HCT116 (cell line): Measurements from ENCODE around the gene PRKCH. TPM values are rescaled to one million over a fixed set of nuclear protein-coding genes. Genes with fewer than 3 reads are reported as not detected.

Experiments used
- ATAC-seq: fragments of 200-7000 bp; cut with Tn5 transposase; 2 replicates; pipeline ENCODE4 v1.9.1; 2020; ENCODE audit warnings: mild to moderate bottlenecking, moderate library complexity
- BruUV-seq: library from RNA; stranded (reverse); fragments of 400-500 nt; replicated peaks from 2 replicates; lab custom pipeline; 2021; lab: Mats Ljungman, UMichigan
- CTCF ChIA-PET: fragments of 300-600 bp; sonication (Branson Sonifier 250); formaldehyde crosslinking; loops from one replicate; lab custom pipeline; 2021; ENCODE audit warnings: antibody characterized with exemption; lab: Charles Lee
- POLR2A ChIA-PET: fragments of 300-600, 350-600 bp; sonication (Branson Sonifier 250); formaldehyde crosslinking; loops from one replicate; lab custom pipeline; 2021; ENCODE audit warnings: antibody characterized with exemption; lab: Charles Lee
- RAD21 ChIA-PET, 2 experiments: fragments of 300-600 bp; sonication (Branson Sonifier 250); formaldehyde crosslinking; loops; one replicate each; lab custom pipeline; 2023; ENCODE audit warnings: low total read pairs in 2 of 2; ENCODE audit not compliant: uncharacterized antibody in 2 of 2, unreplicated experiment in 2 of 2, low non-redundant PET in 1 of 2; lab: Charles Lee
- DNase-seq: peaks from one replicate; pipeline ENCODE4 v3.0.0-alpha.2; 2010; ENCODE audit warnings: low read depth, low spot score
- H2AFZ ChIP-seq: fragments of 200-600 bp; shearing (Covaris generic), sonication (generic); 2 replicates; pipeline ENCODE4 v1.6.1; 2017; ENCODE audit warnings: low read depth, mixed run types, mixed read lengths, antibody characterized with exemption, low read length; ENCODE audit not compliant: poor library complexity, severe bottlenecking
- H3K27ac ChIP-seq: 2 replicates; pipeline ENCODE4 v1.5.1; 2012; ENCODE audit warnings: low read depth, low read length
- H3K27me3 ChIP-seq: fragments of 200-600 bp; sonication (generic); 2 replicates; pipeline ENCODE4 v1.6.1; 2016; ENCODE audit warnings: mixed run types, low read length, mixed read lengths; ENCODE audit not compliant: insufficient read depth
- H3K36me3 ChIP-seq, 2 experiments: fragments of 200-500 bp in 1 of 2; fragments of 200-600 bp in 1 of 2; sonication (Bioruptor generic) in 1 of 2; sonication (generic) in 1 of 2; 2 replicates each; pipeline versions ENCODE4 v1.5.1 to v1.6.1; 2014 to 2016; ENCODE audit warnings: low read length in 2 of 2, inconsistent platforms in 1 of 2, mixed read lengths in 1 of 2, mixed run types in 1 of 2; ENCODE audit not compliant: insufficient read depth in 2 of 2, control insufficient read depth in 1 of 2
- H3K4me1 ChIP-seq, 2 experiments: fragments of 200-600 bp in 1 of 2; sonication (generic) in 1 of 2; 2 replicates each; pipeline versions ENCODE4 v1.5.1 to v1.6.1; 2012 to 2017; ENCODE audit warnings: low read length in 2 of 2, inconsistent platforms in 1 of 2, mild to moderate bottlenecking in 1 of 2, mixed read lengths in 1 of 2, mixed run types in 1 of 2, moderate library complexity in 1 of 2; ENCODE audit not compliant: insufficient read depth in 2 of 2, control insufficient read depth in 1 of 2
- H3K4me2 ChIP-seq: fragments of 200-600 bp; sonication (generic); 2 replicates; pipeline ENCODE4 v1.6.1; 2017; ENCODE audit warnings: mixed run types, low read length, mixed read lengths
- H3K4me3 ChIP-seq, 2 experiments: fragments of 200-600 bp in 1 of 2; sonication (generic) in 1 of 2; replicated peaks in 1 of 2; 2 replicates each; pipeline ENCODE4 v1.5.1; 2011 to 2016; ENCODE audit warnings: low read length in 2 of 2, control low read depth in 1 of 2, low read depth in 1 of 2, mild to moderate bottlenecking in 1 of 2, mixed read lengths in 1 of 2, mixed run types in 1 of 2
- H3K79me2 ChIP-seq: fragments of 200-600 bp; sonication (generic); 2 replicates; pipeline ENCODE4 v1.6.1; 2017; ENCODE audit warnings: mild to moderate bottlenecking, mixed run types, low read length, moderate library complexity, mixed read lengths; ENCODE audit not compliant: insufficient read depth
- H3K9ac ChIP-seq: fragments of 200-600 bp; sonication (generic); 2 replicates; pipeline ENCODE4 v1.6.1; 2016; ENCODE audit warnings: low read length, mixed read lengths
- H3K9me2 ChIP-seq: fragments of 200-600 bp; sonication (generic), shearing (Covaris generic); 2 replicates; pipeline ENCODE4 v1.6.1; 2017; ENCODE audit warnings: mixed run types, mild to moderate bottlenecking, moderate library complexity; ENCODE audit not compliant: insufficient read depth
- H3K9me3 ChIP-seq, 2 experiments: fragments of 200-500 bp in 1 of 2; fragments of 200-600 bp in 1 of 2; sonication (Bioruptor generic) in 1 of 2; sonication (generic) in 1 of 2; 2 replicates each; pipeline ENCODE4 v1.6.1; 2014 to 2017; ENCODE audit warnings: low read length in 2 of 2, mixed read lengths in 2 of 2, inconsistent platforms in 1 of 2, low read depth in 1 of 2, mild to moderate bottlenecking in 1 of 2, mixed run types in 1 of 2, moderate library complexity in 1 of 2; ENCODE audit not compliant: control insufficient read depth in 1 of 2, insufficient read depth in 1 of 2
- H4K20me1 ChIP-seq: fragments of 200-600 bp; sonication (generic), shearing (Covaris generic); 2 replicates; pipeline ENCODE4 v1.6.1; 2017; ENCODE audit warnings: mixed run types, mild to moderate bottlenecking, moderate library complexity; ENCODE audit not compliant: insufficient read depth
- POLR2AphosphoS5 ChIP-seq: IDR thresholded peaks from 2 replicates; pipeline ENCODE4 v1.6.1; 2011; ENCODE audit warnings: mild to moderate bottlenecking, low read depth, low read length, moderate library complexity
- ZNF274 ChIP-seq: fragments of 200-500 bp; sonication (Bioruptor generic); IDR thresholded peaks from 2 replicates; pipeline ENCODE4 v1.6.1; 2014; ENCODE audit warnings: mild to moderate bottlenecking, low read depth, low read length, inconsistent platforms
- intact Hi-C: fragments of 100-400 bp; cut with micrococcal nuclease; formaldehyde crosslinking; loops from 2 replicates; pipeline ENCODE4 v1.10.0; 2022
- total RNA-seq: library from RNA; stranded (reverse); gene quantifications from one replicate; pipeline ENCODE4 v1.2.1, GENCODE V29; 2021; ENCODE audit not compliant: unreplicated experiment

PRKCH gene
- total RNA-seq, 1 experiment from 2014 or later = 16.6 TPM

- no peak overlapping the region for H3K4me3 ChIP-seq
- CTCF ChIA-PET = no interaction called here
- no peaks in the 10 kb centered on the region for H3K9me3 ChIP-seq
- intact Hi-C loops = no loop called here
- no peaks in the 10 kb centered on the region for H3K36me3 ChIP-seq
- RAD21 ChIA-PET = no interaction called here
- TF ChIP-seq POLR2AphosphoS5 = no peak
- TF ChIP-seq, all 23 proteins: peak for 0
- no peak overlapping the region for H3K4me2 ChIP-seq
- no peak overlapping the region for H3K9ac ChIP-seq
- POLR2A ChIA-PET = no interaction called here
- H3K9me2 ChIP-seq = no peaks in the 10 kb centered on the region
- BruUV-seq = no TSS peak
- ATAC-seq (no peak), DNase-seq (no peak)
- H4K20me1 ChIP-seq = no peaks in the 10 kb centered on the region
- no peaks in the 10 kb centered on the region for H3K27me3 ChIP-seq
- H3K27ac ChIP-seq = no peak overlapping the region
- H3K4me1 ChIP-seq = peaks cover 9 to 15% of the 10 kb centered on the region in 2 experiments; a peak in 3 of 4 replicates
- H3K79me2 ChIP-seq = 0 out of 2 replicates have a peak, but pooled peaks cover 3% of the 10 kb centered on the region
- H2AFZ ChIP-seq = no peak overlapping the region
Measured at GRCh38 chr14:61338457-61338856, 17.1 kb downstream of the PRKCH start.

GRCh38 chr14:61341275-61342206 lies 20.2 kb downstream of the PRKCH start:
- CTCF ChIA-PET = no interaction called here
- H3K9ac ChIP-seq = no peak overlapping the region
- no peaks in the 10 kb centered on the region for H3K9me2 ChIP-seq
- POLR2A ChIA-PET = no interaction called here
- H3K4me3 ChIP-seq = no peak overlapping the region
- no peaks in the 10 kb centered on the region for H3K27me3 ChIP-seq
- BruUV-seq = no TSS peak
- H2AFZ ChIP-seq = no peak overlapping the region
- H3K9me3 ChIP-seq = no peaks in the 10 kb centered on the region
- peaks cover 12% of the 10 kb centered on the region; the same call in 1 of the 2 replicates for H3K79me2 ChIP-seq
- DNase-seq (no peak), ATAC-seq (no peak)
- no peaks in the 10 kb centered on the region for H3K36me3 ChIP-seq
- H3K4me1 ChIP-seq = peaks cover 9 to 17% of the 10 kb centered on the region in 2 experiments; a peak in 3 of 4 replicates
- no peak overlapping the region for H3K27ac ChIP-seq
- intact Hi-C loops = no loop called here
- TF ChIP-seq ZNF274 (no peak), POLR2AphosphoS5 (no peak)
- no peaks in the 10 kb centered on the region for H4K20me1 ChIP-seq
- no peak overlapping the region for H3K4me2 ChIP-seq
- RAD21 ChIA-PET = no interaction called here
